Heart left ventricle (tissue), 13 donors: Measurements from ENCODE around the gene DAZAP1.

Experiments used
- POLR2A ChIP-seq, 2 donors: fragments of 450-650 bp; IDR thresholded peaks; one replicate each; pipeline ENCODE4 v1.6.1; 2017; ENCODE audit warnings: antibody characterized with exemption in 2 of 2, mild to moderate bottlenecking in 2 of 2, moderate library complexity in 2 of 2
- TF ChIP-seq, protein P1 (sequence below), 12 donors: fragments of 200-600 bp; sonication (generic) in 4 of 12; IDR thresholded peaks; one replicate each; pipeline versions ENCODE4 v1.5.0 to v1.8.0; 2018 to 2022; ENCODE audit warnings: antibody characterized with exemption in 12 of 12, mild to moderate bottlenecking in 5 of 12
- donor health status: ischemic (EF 13 %, LVEDD 7.1; RV severe dilation, severe dysfunction).
- donor health status: DM: no; HTN: yes; CAD: no.
- donor health status: DM: no; HTN: no; CAD: no.
- donor health status: ischemic (EF 25% LVEDD 6.9; RV normal size, moderate dysfunction).
- donor health status: ischemic (EF 25% LVEDD 5.7; RV mildly dilated, moderate dysfunction).
- donor health status: ischemic (EF 35%, LVEDD 5.7; RV mildly dilated, moderate dysfunction).
- donor health status: nonischemic (EF 11% LVEDD 7.7; RV severe dilation, severe dysfunction).
- donor health status: DM: yes; HTN: yes; CAD: no.
- donor health status: PGD.
- donor health status: ischemic (EF 29% LVEDD 5.4; RV normal size, mild dysfunction).
- donor health status: nonischemic (EF 23%, LVEDD 6.1; RV moderate dilation, normal function).

DNA sequence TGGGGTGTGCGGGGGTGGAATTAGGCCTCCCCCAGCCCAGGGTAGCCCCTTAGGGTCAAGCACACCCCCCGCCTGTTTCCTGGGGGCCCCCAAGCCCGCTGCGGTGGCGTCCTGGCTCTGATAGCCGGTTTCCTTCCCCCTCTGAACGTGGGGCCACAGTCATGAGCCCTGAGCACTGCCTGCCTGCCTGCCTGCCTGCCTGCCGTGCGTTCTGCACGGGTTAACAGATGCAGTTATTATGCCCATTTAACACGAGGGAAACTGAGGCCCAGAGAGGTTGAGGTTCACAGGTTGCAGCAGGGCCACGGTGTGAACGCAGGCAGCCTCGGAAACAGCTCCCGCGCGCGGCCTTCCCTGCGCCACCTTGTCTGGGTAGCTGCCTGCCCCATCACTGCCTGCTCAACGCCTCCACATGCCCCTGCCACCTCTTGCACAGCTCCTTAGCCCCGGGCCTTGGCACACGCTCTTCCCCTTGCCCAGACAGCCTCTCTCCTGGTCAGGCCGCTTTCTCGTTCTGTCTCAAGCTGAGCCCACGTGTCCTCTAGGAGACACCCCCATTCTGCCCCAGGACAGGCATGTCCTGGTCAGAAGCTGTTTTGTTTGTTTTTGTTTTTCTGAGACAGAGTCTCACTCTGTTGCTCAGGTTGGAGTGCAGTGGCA is 4.8 kb upstream of the DAZAP1 start:
- TF ChIP-seq, protein P1, sequence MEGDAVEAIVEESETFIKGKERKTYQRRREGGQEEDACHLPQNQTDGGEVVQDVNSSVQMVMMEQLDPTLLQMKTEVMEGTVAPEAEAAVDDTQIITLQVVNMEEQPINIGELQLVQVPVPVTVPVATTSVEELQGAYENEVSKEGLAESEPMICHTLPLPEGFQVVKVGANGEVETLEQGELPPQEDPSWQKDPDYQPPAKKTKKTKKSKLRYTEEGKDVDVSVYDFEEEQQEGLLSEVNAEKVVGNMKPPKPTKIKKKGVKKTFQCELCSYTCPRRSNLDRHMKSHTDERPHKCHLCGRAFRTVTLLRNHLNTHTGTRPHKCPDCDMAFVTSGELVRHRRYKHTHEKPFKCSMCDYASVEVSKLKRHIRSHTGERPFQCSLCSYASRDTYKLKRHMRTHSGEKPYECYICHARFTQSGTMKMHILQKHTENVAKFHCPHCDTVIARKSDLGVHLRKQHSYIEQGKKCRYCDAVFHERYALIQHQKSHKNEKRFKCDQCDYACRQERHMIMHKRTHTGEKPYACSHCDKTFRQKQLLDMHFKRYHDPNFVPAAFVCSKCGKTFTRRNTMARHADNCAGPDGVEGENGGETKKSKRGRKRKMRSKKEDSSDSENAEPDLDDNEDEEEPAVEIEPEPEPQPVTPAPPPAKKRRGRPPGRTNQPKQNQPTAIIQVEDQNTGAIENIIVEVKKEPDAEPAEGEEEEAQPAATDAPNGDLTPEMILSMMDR (IDR thresholded peaks at IDR 0.05), result no peak
- no peak for TF ChIP-seq POLR2A (IDR thresholded peaks at IDR 0.05)
